K562 (cell line): Measurements from ENCODE around the gene MAPRE2. TPM values are rescaled to one million over a fixed set of nuclear protein-coding genes. Genes with fewer than 3 reads are reported as not detected.
A peak's percentile ranks its signal among the peaks of the same experiment; 100 is the strongest.

Source experiments
- ATAC-seq: fragments of 200-7000 bp; cut with Tn5 transposase; 3 replicates; pipeline ENCODE4 v1.9.1; 2020; ENCODE audit warnings: moderate library complexity
- BruUV-seq: library from RNA; stranded (reverse); fragments of 400-500 nt; replicated peaks from 2 replicates; lab custom pipeline; 2021; lab: Mats Ljungman, UMichigan
- CTCF ChIA-PET: fragments of 300-600 bp; formaldehyde crosslinking; extraction: SDS; loops from one replicate; lab custom pipeline; 2021; ENCODE audit warnings: low intra/inter-chr PET ratio; lab: Yijun Ruan, JAX
- POLR2A ChIA-PET: fragments of 300-600, 350-650 bp; sonication (Branson Sonifier 250); formaldehyde crosslinking; extraction: SDS; loops from one replicate; lab custom pipeline; 2021; ENCODE audit warnings: antibody characterized with exemption, inconsistent platforms; lab: Yijun Ruan, JAX
- DNase-seq, 4 experiments: peaks; one replicate each; pipeline versions ENCODE4 v3.0.0 to v3.0.0-alpha.2; 2011 to 2018; ENCODE audit warnings: low spot score in 3 of 4, mixed read lengths in 3 of 4; ENCODE audit errors: extremely low read depth in 1 of 4
- FAIRE-seq: peaks from 2 replicates; lab custom pipeline; 2011; peaks lifted over from hg19 to GRCh38; lab: Jason Lieb, UNC
- H2AFZ ChIP-seq: 2 replicates; pipeline ENCODE4 v1.6.0; 2011; ENCODE audit warnings: low read depth, low read length, control low read depth, inconsistent platforms
- H3K27ac ChIP-seq: fragments of 200-600 bp; 3 replicates; pipeline ENCODE4 v1.8.0; 2011; ENCODE audit warnings: low read depth, mild to moderate bottlenecking, control low read depth, inconsistent platforms, low read length, moderate library complexity, mixed read lengths; ENCODE audit errors: extremely low read depth
- H3K27me3 ChIP-seq, 2 experiments: fragments of 300-600 bp in 1 of 2; 2 replicates in 1 of 2; 3 replicates in 1 of 2; pipeline versions ENCODE4 v1.6.0 to v1.8.0; 2011; ENCODE audit warnings: inconsistent platforms in 2 of 2, low read length in 2 of 2, mild to moderate bottlenecking in 1 of 2, mixed read lengths in 1 of 2, moderate library complexity in 1 of 2; ENCODE audit not compliant: control insufficient read depth in 2 of 2, insufficient read depth in 2 of 2
- H3K36me3 ChIP-seq: fragments of 300-600 bp; 3 replicates; pipeline ENCODE4 v1.8.0; 2011; ENCODE audit warnings: mild to moderate bottlenecking, low read length, inconsistent platforms; ENCODE audit not compliant: control insufficient read depth, insufficient read depth
- H3K4me1 ChIP-seq, 2 experiments: fragments of 200-600 bp in 1 of 2; replicated peaks in 1 of 2; 2 replicates in 1 of 2; 3 replicates in 1 of 2; pipeline versions ENCODE4 v1.5.1 to v1.8.0; 2011; ENCODE audit warnings: inconsistent platforms in 2 of 2, low read length in 2 of 2, mild to moderate bottlenecking in 1 of 2, mixed read lengths in 1 of 2, moderate library complexity in 1 of 2; ENCODE audit not compliant: control insufficient read depth in 2 of 2, insufficient read depth in 2 of 2
- H3K4me2 ChIP-seq: 2 replicates; pipeline ENCODE4 v1.6.1; 2011; ENCODE audit warnings: low read length, control low read depth, inconsistent platforms, mixed read lengths; ENCODE audit not compliant: insufficient read depth
- H3K4me3 ChIP-seq: fragments of 200-600 bp; sonication (generic), shearing (Covaris generic); 2 replicates; pipeline ENCODE4 v1.5.1; 2016; ENCODE audit warnings: control low read depth, inconsistent platforms
- H3K79me2 ChIP-seq: fragments of 200-600 bp; 3 replicates; pipeline ENCODE4 v1.8.0; 2011; ENCODE audit warnings: low read length, inconsistent platforms; ENCODE audit not compliant: control insufficient read depth, insufficient read depth
- H3K9ac ChIP-seq, 2 experiments: 2 replicates each; pipeline versions ENCODE4 v1.6.0 to v1.6.1; 2011; ENCODE audit warnings: low read depth in 2 of 2, low read length in 2 of 2, control low read depth in 1 of 2, inconsistent platforms in 1 of 2, mild to moderate bottlenecking in 1 of 2, mixed read lengths in 1 of 2; ENCODE audit not compliant: insufficient read depth in 1 of 2
- H3K9me1 ChIP-seq: one replicate; pipeline ENCODE4 v1.6.0; 2011; ENCODE audit warnings: inconsistent platforms, mild to moderate bottlenecking, low read length, moderate library complexity; ENCODE audit not compliant: control insufficient read depth, insufficient read depth
- H3K9me3 ChIP-seq: replicated peaks from 2 replicates; pipeline ENCODE4 v1.5.1; 2011; ENCODE audit warnings: low read depth, low read length, inconsistent platforms; ENCODE audit not compliant: control insufficient read depth, insufficient read depth
- H4K20me1 ChIP-seq: replicated peaks from 2 replicates; pipeline ENCODE4 v1.6.1; 2011; ENCODE audit warnings: low read length, inconsistent platforms, mixed read lengths; ENCODE audit not compliant: control insufficient read depth, insufficient read depth
- CCAR2 ChIP-seq: fragments of 200-400 bp; formaldehyde crosslinking; IDR thresholded peaks from 2 replicates; pipeline ENCODE4 v1.6.1; 2017; ENCODE audit warnings: mild to moderate bottlenecking, low read depth, low read length
- KHSRP ChIP-seq: fragments of 450-650 bp; IDR thresholded peaks from 2 replicates; pipeline ENCODE4 v1.6.1; 2017
- PHF20 ChIP-seq: fragments of 450-650 bp; IDR thresholded peaks from 2 replicates; pipeline ENCODE4 v1.6.1; 2018; ENCODE audit not compliant: partially characterized antibody
- RBM25 ChIP-seq: fragments of 200-400 bp; formaldehyde crosslinking; IDR thresholded peaks from 2 replicates; pipeline ENCODE4 v1.6.1; 2018; ENCODE audit warnings: low read length, low read depth, moderate library complexity; ENCODE audit not compliant: severe bottlenecking
- SMARCA5 ChIP-seq: fragments of 450-650 bp; IDR thresholded peaks from 2 replicates; pipeline ENCODE4 v1.6.1; 2016
- TFAP4 ChIP-seq: sonication (generic); formaldehyde crosslinking; IDR thresholded peaks from 2 replicates; pipeline ENCODE4 v1.8.0; 2022; ENCODE audit warnings: missing genetic modification reagents, mild to moderate bottlenecking, moderate library complexity, borderline replicate concordance
- TSHZ1 ChIP-seq: fragments of 250-450 bp; sonication (Bioruptor Pico); IDR thresholded peaks from 2 replicates; pipeline ENCODE4 v1.4.0; 2020; ENCODE audit warnings: mild to moderate bottlenecking, moderate library complexity
- ZBTB17 ChIP-seq: fragments of 450-650 bp; formaldehyde crosslinking; IDR thresholded peaks from 2 replicates; pipeline ENCODE4 v1.4.0; 2020; ENCODE audit warnings: mild to moderate bottlenecking
- ZNF511 ChIP-seq: sonication (generic); formaldehyde crosslinking; IDR thresholded peaks from 2 replicates; pipeline ENCODE4 v1.8.0; 2022; ENCODE audit warnings: mild to moderate bottlenecking, missing genetic modification reagents
- WGBS: fragments of 100-300 bp; shearing (Covaris generic); methylation state at CpG from one replicate; pipeline ENCODE4 v1.1.6; 2016; ENCODE audit warnings: low coverage, mixed read lengths; ENCODE audit not compliant: insufficient coverage; ENCODE audit errors: missing lambda C conversion rate; 5-methylcytosine and 5-hydroxymethylcytosine counted together
- in situ Hi-C: fragments of 300-500 bp; cut with MboI; formaldehyde crosslinking; loops from 4 replicates; pipeline ENCODE4 v1.15.0; 2018; ENCODE audit warnings: inconsistent platforms, mixed read lengths
- intact Hi-C: fragments of 100-400 bp; cut with micrococcal nuclease; formaldehyde crosslinking; loops from 2 replicates; pipeline ENCODE4 v1.14.2; 2022
- polyA plus RNA-seq, 8 experiments: library from polyadenylated mRNA; depleted of rRNA in 4 of 8; stranded (reverse) in 5 of 8; unstranded in 3 of 8; fragments of >200 nt; fragmentation: Nextera tagmentation in 2 of 8; fragmentation: Illumina TruSeq in 1 of 8; extraction: Ambion mirVana in 2 of 8; extraction: Trizol in 1 of 8; gene quantifications; 2 replicates each; pipeline versions ENCODE4 v1.2.1 to v1.2.3, GENCODE V29; 2011 to 2014; ENCODE audit warnings: inconsistent platforms in 1 of 8, missing spikeins in 1 of 8
- total RNA-seq, 7 experiments: library from RNA; depleted of rRNA in 6 of 7; stranded (reverse); fragments of >200 nt in 6 of 7; fragmentation: Illumina TruSeq in 2 of 7; extraction: Trizol in 2 of 7; gene quantifications; 2 replicates each; pipeline versions ENCODE4 v1.2.1 to v1.2.3, GENCODE V29; 2011 to 2021; ENCODE audit warnings: low replicate concordance in 1 of 7

Gene MAPRE2
- total and polyA plus RNA-seq, 9 of the 15 experiments (the other 6 are each of a cell fraction or from before 2014, with no cell fraction given): 32.3 to 70.7 (median 40.7) TPM

DNA sequence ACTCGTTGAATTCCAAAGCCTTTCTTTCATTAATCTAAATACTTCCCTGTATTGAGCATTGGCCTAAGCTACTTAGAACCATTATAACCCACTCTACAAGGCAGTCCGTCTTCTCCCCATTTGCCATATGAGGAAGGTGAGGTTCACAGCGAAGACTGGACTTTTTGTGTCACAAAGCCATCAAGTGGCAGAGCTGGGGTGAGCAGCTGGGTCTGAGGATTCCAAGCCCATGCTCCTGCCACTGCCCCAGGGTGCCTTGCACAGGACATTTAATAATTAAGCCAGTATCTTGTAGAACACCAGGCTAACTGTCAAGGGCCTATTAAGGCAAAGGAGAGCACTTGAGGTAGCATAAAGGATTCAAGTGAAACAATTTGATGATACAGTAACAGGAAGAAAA is 130.8 kb downstream of the MAPRE2 start:
- Histone ChIP-seq H3K9ac (no peak overlapping the region; a peak in 1 of 4 replicates), H3K9me1 (no peaks in the 10 kb centered on the region), H3K36me3 (no peaks in the 10 kb centered on the region), H4K20me1 (no peaks in the 10 kb centered on the region), H3K4me2 (no peak overlapping the region), H3K27me3 (no peaks in the 10 kb centered on the region; a peak in 1 of 5 replicates), H3K4me3 (no peak overlapping the region), H3K27ac (no peak overlapping the region), H3K9me3 (no peaks in the 10 kb centered on the region; the same call in 1 of the 2 replicates), H3K79me2 (no peaks in the 10 kb centered on the region), H2AFZ (peak overlapping the region; percentile 10; the same call in 1 of the 2 replicates), H3K4me1 (peaks cover 0 to 7% of the 10 kb centered on the region in 2 experiments; a peak in 3 of 5 replicates)
- no TSS peak for BruUV-seq
- peak; percentile 52 for ATAC-seq
- ChIA-PET CTCF (no interaction called here), POLR2A (interaction anchor here (1.4 to 1.6 kb wide), 2 partner anchors 12 to 142 kb away, joined by 4 to 7 read pairs; no protein-coding TSS in a partner anchor)
- TF ChIP-seq ZNF511 (CRISPR knock-in tag) (no peak), RBM25 (peak; percentile 32)
- WGBS: 39% methylated on average over 3 of the region's 3 CpGs
- intact Hi-C loops: loop anchor here (5.0 kb wide), 1 partner anchor 55 kb away; no protein-coding TSS in a partner anchor
- no peak for FAIRE-seq
- in situ Hi-C loops: no loop called here
- no peak for DNase-seq

- WGBS: 32% methylated on average over 2 of the region's 2 CpGs
- no peak overlapping the region for H3K4me2 ChIP-seq
- POLR2A ChIA-PET: no interaction called here
- H3K4me1 ChIP-seq: peaks cover 0 to 7% of the 10 kb centered on the region in 2 experiments; a peak in 3 of 5 replicates
- in situ Hi-C loops (no loop called here), intact Hi-C loops (loop anchor here (5.0 kb wide), 1 partner anchor 55 kb away; no protein-coding TSS in a partner anchor)
- CTCF ChIA-PET: no interaction called here
- H4K20me1 ChIP-seq: no peaks in the 10 kb centered on the region
- no peaks in the 10 kb centered on the region for H3K79me2 ChIP-seq
- ATAC-seq (no peak), DNase-seq (no peak), FAIRE-seq (no peak)
- H3K9me3 ChIP-seq: no peaks in the 10 kb centered on the region; the same call in 1 of the 2 replicates
- H3K27ac ChIP-seq: no peak overlapping the region
- no peaks in the 10 kb centered on the region for H3K9me1 ChIP-seq
- H3K36me3 ChIP-seq: no peaks in the 10 kb centered on the region
- H3K9ac ChIP-seq: no peak overlapping the region
- H3K27me3 ChIP-seq: no peaks in the 10 kb centered on the region; a peak in 1 of 5 replicates
- no peak overlapping the region for H2AFZ ChIP-seq
- no TSS peak for BruUV-seq
- H3K4me3 ChIP-seq: no peak overlapping the region
- no peak for TF ChIP-seq TFAP4 (CRISPR knock-in tag)
- TF ChIP-seq TSHZ1 (CRISPR knock-in tag): no peak
- no peak for TF ChIP-seq ZBTB17
- no peak for TF ChIP-seq KHSRP
- TF ChIP-seq CCAR2: no peak
- TF ChIP-seq PHF20: no peak
- TF ChIP-seq SMARCA5: no peak
- TF ChIP-seq ZNF511 (CRISPR knock-in tag): no peak
Measured at GRCh38 chr18:35172451-35173035, 131.3 kb downstream of the MAPRE2 start.
